NOMO-1 treated with dmso at 0.1 percent for 144 hours (cell line): Measurements from ENCODE around the gene LTBP1.
"Not testable (repeated sequence)": the region's sequence is repeated elsewhere in the genome, so short reads cannot be mapped to it uniquely, and the experiment has no call there.

Experiments used
- DNase-seq: peaks from one replicate; lab custom pipeline; 2025; ENCODE audit not compliant: unreplicated experiment; lab: John Stamatoyannopoulos, UW

The LTBP1 gene

DNA sequence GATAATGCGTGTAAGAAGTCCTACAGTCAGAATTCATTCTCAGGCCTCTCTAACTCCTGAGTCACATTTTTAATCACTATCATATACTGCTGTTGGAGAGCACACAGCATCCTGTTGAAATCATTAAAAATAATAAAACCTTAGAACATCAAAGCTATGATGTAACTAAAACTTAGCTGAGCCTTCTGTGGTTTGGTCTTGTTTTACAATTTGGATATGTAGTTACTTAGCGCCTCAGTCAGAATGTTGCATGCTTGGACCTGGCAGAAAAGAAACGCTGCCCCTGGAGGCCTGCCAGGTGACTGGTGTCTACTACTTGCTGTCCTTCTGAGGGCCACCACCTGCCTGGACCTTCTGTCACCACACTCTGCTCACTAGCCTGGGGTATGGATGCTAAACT is 268.5 kb downstream of the LTBP1 start:
- DNase-seq: no peak

DNA sequence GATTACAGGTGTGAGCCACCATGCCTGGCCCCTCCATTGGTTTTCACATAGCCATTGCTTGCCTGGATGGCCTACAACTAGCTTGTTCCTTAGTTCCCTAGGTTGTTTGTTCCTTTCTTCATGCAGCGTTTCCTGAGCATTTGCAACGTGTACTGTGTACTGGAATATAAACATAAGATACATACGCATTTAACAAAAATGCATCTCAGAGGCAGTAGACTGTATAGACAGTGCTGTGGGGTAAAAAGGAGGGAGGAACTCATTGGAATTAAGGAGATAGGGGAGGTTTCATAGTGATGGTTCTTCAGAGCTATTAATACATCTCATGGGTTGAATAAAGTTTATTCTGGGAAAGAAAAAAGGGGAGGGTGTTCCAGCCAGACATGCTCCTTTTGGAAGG is 269.2 kb downstream of the LTBP1 start:
- DNase-seq: no peak

DNA sequence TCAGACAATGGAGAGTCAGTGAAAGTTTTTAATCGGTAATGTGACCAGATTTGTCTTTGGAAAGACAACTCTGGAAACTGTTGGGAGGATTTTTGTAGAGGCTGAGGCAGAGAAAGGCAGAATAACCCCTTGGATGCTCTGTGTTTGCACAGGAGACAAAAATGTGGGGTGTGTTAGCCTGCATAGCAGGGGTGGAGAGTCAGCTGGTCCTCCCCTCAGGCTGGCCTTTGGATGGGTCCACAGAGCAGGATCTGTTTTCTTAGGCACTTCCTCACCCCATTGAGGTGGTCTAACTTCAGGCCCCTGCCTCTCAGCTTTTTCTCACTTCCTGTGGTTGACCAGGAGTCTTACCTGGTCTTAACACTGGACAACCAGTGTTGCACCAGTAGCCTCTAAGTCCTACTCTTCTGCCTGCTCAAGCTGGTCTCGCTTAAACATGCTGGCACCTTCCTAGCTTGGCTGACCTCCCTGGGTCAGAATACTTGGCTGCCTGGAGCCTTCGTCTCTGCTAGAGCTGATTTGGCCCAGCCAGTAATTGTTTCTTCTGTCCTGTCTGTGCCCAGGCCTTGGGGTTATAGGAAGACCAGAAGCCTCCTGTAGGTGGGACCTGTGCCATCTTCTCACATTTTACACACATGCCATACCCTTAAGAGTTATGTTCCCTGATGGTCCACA is 269.9 kb downstream of the LTBP1 start:
- DNase-seq: no peak

DNA sequence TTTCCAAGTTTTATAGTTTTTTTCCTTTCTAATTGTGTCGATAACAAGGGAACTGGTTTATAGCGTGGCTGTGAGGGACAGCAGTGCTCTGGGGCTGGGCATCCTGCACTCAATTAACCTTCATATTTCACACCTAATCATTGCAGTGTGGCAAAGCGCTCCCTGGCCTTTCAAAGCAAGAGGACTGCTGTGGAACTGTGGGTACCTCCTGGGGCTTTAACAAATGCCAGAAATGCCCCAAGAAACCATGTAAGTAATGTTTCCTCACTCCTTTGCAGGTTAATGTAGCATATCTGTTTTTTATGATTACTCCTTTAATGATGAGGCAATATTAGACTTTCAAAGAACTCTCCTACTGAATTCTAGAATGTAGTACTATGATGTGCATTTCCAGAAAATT is 270.7 kb downstream of the LTBP1 start:
- DNase-seq: no peak

DNA sequence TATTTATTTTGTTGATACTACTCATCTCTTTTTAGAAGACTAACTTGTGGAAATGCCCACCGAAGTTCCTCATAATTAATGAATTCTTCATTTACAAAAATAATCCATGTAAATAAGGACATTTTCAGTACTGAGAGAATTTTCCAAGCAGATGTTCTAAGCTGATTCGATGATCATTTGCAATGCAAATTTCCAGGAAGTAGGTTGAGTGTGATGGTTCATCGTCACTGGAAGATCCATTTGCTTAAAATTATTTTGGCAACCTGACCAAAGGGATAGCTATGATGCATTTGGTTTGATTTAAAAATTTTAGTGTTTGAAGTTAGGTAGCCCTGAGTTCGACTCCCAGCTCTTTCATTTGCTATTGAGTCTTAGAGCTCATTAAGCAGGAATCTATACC is 272.4 kb downstream of the LTBP1 start:
- no peak for DNase-seq

DNA sequence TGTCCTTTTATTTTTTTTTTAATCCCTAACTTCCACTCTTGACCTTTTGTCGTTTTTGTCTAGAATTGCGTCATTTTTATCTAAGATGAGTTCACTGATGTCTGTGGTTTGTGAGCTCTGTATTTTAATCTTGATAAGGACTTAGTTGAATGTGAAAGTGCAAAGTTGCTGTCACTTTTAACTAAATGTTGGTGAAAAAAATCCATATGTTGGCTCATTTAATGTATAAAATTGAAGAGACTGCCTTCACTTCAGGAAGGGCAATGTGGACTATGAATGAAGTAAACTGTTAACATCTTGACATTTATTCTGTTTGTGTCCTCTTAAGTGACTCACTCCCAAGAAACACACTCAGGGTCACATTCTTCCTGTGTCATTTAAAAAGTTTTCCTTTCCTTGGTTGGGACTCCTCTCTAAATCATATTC is 273.1 kb downstream of the LTBP1 start:
- no peak for DNase-seq

DNA sequence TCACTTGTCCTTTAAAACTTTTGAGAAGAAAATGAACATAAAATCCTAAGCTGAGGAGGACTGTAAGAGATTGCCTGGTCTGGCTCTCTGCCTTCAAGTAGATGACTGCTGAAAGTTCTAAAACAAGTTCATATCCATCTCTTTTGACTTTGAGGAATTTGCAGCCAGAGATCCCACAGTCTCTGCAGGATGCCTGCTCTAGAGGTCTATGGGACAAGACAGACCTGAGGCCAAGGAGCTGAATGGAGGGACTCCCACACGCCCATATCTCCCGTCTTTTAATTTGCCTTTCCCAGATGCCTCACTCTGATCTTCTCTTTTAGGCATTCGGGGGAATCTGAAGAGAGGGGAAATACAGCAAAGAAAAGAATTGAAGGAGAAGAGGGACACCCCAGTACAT is 273.8 kb downstream of the LTBP1 start:
- no peak for DNase-seq

DNA sequence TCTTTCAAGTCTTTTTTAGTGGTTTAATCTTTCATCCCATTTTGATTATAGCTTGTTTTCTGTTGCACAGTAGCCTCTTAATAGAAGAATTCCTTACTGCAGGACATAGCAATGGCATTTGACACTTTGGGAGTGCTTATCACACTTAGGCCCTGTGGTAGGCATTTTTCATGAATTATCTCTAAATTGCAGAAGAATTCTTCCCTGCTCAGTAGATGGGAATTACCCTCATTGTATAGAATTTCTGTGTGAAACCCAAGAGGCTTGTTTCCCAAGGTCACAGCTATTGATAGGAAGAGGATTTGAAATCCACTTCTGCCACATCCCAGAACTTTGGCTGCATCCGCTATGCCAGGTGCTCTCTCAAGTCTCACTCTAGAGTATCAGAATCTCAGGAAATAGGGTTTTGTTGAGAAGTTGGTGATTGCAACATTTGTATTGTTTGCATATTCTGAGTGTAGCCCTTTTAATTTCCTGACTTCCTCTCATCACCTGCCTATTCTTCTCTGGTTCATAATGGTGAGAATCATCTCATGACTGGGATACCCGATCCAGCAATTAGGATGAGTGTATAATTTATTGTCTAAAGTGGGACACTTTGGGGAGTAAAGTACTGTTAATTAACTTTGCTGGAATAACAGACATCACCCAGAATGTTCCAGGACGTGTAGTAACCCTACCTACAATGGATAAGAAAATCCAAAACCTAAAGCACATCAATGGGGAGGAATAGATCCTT is 274.5 kb downstream of the LTBP1 start:
- DNase-seq: no peak

DNA sequence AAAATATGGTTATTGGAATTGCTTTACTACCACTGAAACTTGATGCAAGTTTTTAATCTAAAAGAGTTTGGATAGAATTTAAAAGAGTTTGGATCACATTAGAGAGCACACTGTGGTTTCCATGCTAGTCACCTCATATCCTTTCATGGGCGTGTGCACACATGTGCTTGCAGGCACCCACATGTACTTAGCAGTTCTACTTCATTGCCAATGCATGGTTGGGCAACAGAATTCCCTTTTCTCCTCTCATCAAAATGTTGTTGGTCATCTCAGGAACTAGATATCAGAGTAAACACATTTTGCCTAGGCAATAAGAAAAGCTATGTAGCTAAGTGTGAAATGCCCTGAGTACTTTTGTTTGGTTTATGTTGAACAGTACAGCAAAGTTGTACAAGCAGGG is 275.6 kb downstream of the LTBP1 start:
- no peak for DNase-seq

DNA sequence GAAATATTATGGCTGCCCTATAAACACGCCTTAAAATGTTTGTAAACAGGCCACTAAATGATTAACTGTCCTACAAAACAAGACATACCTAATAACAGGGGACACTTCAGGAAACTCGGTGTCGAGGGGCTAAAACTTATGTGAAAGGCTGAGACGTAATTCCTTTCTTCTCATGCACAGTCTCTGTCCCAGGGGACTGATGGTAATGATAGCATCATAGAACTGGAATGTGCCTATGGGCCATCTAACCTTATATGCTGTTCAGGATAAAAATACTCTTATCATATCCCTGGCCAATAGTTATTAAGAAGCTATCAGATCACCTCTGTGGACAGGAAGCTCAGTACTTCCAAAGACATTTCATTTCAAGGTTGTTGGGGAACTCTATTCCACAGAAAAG is 277.1 kb downstream of the LTBP1 start:
- no peak for DNase-seq

DNA sequence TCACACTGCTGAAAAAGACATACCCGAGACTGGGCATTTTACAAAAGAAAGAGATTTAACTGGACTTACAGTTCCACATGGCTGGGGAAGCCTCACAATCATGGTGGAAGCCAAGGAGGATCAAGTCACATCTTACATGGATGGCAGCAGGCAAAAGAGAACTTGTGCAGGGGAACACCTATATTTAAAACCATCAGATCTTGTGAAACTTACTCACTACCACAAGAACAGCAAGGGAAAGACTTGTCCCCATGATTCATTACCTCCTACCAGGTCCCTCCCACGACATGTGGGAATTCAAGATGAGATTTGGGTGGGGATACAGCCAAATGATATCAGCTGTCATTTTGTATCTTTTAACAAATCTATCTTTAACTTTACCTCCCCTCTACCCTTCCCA is 278.6 kb downstream of the LTBP1 start:
- no peak for DNase-seq

DNA sequence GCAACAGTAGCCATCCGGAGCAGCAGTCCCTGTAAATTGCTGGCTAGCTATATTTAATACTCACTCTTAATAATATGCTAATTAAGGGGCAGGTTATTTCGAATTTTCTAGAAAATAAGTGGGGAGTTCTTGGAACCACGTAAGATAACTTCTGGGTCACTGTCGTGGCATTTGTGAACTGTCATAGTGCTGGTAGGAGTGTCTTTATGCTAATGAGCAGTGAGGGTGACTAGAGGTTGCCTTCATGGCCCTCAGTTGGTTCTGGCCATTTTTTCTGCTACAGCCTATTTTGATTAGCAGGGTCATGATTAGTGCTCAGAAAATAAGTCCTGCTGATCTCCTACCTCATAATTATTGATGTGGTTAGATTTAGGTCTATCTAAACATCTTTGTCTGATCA is 279.8 kb downstream of the LTBP1 start:
- DNase-seq: no peak

DNA sequence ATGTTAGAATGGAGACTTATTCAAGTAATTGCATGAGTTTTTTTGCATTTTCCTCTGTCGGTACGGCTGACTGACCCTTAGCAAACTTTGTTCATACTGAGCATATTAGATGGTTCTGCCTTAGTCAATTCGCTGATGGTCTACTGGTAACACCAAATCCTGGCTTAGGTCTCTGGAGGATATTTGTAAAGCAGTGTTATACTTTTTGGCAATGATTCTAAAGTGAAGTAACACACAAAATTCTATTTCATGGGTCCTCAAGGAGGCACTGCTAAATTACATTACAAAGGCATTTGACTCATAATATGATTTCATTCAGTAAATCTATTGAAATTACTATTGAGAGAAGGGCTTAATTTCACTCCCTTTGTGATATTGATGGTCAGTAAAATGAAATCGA is 282.9 kb downstream of the LTBP1 start:
- DNase-seq: no peak

DNA sequence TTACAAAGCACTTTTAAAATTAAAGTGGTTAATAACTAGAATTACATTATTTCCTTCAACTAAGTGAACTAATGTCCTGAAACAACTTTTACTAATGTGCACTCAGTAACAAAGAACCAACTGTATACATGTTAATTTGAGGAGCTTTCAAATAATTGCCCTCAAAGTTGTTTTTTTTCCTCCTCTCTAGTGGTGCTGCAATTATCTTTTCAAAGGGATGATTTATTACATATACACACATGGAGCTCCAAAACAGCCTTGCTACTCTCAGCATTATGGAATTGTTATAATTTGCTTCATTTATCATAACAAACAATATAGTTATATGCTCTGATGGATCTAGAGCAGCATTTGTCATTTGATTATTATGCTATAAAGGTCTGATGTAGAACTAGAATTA is 283.4 kb downstream of the LTBP1 start:
- DNase-seq: no peak

DNA sequence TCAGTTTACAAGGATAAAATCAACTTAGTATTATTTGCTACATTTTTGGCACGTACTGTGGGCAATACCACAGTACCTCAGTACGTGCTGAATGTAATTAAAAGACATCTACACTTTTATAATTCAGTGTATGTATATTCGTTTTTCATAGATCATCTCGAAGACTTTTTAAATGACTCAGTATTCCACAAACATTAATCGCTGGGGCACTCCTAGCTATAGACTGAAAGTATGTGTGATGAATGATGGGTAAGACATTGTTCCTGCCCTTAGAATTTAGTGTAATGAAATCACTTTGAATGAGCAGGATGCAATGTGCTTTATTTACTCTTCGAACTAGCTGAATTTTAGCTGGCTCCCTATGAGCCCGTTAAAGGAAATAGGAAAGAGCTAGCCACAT is 284.1 kb downstream of the LTBP1 start:
- no peak for DNase-seq

DNA sequence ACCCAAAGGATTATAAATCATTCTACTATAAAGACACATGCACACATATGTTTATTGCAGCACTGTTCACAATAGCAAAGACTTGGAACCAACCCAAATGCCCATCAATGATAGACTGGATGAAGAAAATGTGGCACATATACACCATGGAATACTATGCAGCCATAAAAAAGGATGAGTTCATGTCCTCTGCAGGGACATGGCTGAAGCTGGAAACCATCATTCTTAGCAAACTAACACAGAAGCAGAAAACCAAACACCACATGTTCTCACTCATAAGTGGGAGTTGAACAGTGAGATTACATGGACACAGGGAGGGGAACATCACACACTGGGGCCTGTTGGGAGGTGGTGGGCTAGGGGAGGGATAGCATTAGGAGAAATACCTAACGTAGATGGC is 288.8 kb downstream of the LTBP1 start:
- not testable (repeated sequence) for DNase-seq

DNA sequence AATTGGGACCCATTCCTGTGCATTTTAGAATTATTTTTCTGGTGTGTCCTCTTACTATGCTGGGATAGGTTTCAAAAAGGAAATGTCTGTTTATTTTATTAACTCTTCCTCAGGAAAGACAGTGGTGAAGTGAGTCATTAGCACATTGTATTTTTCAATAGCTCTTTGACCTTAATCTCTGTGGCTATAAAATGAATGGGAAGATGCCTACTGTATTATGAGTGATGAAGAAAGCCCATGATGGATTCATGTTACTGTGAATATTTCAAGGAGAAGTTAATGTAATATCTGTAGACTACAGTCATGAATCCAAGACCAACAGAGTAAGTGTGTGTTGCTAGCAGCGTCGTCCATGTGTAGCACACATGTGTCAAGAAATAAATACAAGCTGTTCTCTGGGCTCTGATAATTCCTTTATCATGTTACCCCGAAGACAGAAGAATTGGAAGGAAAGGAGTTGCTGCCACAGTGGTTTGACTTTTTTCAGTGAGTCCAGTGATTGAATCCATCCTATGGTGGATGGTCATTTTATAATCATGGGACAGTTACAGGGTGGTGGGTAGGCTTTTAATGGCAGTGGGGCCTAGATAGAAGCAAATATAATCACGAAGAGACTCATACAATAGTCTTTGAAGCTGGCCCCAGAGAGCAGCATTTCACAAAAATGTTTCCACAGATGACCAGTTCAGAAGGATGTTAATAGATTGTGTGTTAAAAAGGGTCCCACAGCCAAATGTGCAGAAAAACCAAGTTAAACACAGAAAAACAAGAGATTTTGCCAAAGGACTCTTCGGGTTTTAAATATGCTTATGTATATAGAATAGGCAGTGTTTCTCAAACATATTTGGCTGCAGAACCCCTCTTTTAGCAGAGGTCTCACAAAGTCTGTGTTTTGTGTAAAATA is 290.0 kb downstream of the LTBP1 start:
- no peak for DNase-seq

DNA sequence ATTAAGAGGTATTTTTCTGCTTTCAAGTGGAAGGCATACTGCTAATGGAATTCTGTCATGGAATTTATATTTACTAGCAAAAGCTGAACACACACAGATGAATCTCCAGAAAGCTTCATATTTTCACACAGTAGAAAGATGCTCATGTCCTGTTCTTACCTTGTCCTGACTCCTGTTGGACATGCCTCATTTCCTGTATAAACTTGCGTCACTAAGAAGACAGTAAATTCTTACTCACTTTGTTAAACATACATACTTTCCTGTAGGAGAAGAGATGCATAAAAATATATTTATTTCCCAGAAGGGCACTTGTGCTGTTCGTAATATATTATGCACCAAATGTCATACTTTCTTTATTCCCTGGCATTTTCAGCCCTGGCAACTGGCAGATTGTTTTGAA is 291.4 kb downstream of the LTBP1 start:
- DNase-seq: no peak

DNA sequence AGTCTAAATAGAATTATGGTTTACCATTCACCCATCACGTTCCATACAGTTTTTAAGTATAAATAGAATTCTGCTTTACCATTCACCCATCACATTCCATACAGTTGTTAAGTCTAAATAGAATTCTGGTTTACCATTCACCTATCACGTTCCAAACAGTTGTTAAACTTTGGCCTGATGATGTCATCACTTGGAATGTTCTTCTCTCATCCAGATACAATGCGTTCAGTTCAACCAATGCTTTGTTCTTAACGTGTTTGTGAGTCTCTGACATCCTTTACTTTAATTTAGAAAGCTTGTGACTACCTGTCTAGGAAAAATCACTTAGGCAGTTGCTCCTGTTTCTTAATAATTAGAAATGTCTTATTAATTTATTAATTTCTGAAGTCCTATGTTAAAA is 293.4 kb downstream of the LTBP1 start:
- no peak for DNase-seq

DNA sequence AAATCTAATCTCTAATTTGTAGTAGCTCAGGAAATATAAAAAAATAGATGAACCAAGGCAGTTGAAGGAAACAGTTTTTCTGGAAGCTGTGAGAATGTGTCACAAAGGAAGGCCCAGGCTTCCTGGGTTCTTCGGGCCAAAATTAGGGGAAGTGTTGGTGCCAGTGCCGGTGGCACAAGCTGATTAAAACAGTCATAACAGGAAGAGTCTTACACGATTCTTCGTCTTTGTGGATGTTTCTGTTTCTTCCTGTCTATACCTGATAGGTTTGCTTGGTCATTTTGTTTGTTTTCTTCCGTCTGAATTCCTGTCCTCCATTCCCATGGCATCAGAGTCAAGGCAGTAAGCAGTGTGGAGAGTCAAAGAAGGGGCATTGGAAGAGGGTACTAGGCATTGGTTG is 294.3 kb downstream of the LTBP1 start:
- no peak for DNase-seq

DNA sequence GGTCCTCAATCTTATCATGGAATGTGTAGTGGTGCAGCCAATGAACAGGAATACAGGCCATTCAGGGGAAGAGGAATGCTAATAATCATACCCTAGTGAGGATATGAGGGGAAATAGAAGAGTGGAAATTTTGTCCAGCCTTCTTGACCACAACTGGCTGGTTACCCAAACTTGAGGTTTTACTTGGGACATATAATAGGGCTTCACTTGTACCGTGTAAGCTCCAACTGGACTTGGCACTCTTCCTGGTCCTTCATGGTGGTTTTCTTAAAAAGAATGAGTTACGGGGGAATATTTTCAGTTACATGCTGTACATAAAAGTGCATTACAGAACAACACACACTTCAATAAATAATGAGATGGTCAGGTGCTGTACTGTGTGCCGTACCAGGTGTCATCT is 294.8 kb downstream of the LTBP1 start:
- DNase-seq: no peak

DNA sequence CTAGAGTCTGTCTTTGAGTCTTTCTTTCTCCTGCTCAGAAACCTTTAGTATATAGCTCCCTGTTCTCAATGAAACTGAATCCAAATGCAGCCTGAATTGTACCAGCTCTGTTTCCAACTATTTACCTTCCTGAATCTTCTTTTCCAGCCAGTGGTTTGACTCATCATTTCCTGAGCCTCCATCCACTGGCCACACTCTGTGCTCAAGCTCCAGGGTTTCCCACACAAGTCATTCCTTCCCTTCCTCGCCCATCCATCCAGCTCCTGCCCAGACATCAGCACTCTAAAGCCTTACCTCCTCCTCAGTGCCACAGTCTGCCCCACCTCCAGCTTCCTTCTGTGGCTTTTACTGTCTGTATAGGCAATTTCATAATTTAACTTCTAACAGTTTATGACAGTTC is 296.1 kb downstream of the LTBP1 start:
- DNase-seq: no peak
